Measurements from ENCODE around the gene RGS12.

RGS12 gene

GRCh38 chr4:3253808-3254207 lies 39.0 kb upstream of the RGS12 start:
- Histone ChIP-seq H3K9me2 (replicated peaks; ENCODE audit: control insufficient read depth, low read length) (no peaks in the 10 kb centered on the region), H3K27me3 (ENCODE audit: control insufficient read depth, low read length) (peaks cover 12% of the 10 kb centered on the region; the same call in 1 of the 2 replicates), H3K27ac (ENCODE audit: low read depth, low read length) (no peak overlapping the region), H3K36me3 (ENCODE audit: control insufficient read depth, low read length) (no peaks in the 10 kb centered on the region), H3K4me1 (ENCODE audit: control insufficient read depth, low read length) (peaks cover 21% of the 10 kb centered on the region), H3K4me2 (ENCODE audit: low read length) (no peak overlapping the region), H3K9me3 (ENCODE audit: control insufficient read depth, insufficient read depth, low read length) (no peaks in the 10 kb centered on the region), H3F3A (ENCODE audit: control insufficient read depth, insufficient read depth) (no peaks in the 10 kb centered on the region), H3K79me2 (ENCODE audit: control insufficient read depth, low read length) (no peaks in the 10 kb centered on the region), H3K4me3 (ENCODE audit: low read length) (no peak overlapping the region), H4K20me1 (ENCODE audit: control insufficient read depth, insufficient read depth, low read depth, low read length) (no peaks in the 10 kb centered on the region)
- TF ChIP-seq CTCF (IDR thresholded peaks at IDR 0.05; ENCODE audit: low read depth, low read length, poor library complexity, severe bottlenecking) (no peak), EZH2phosphoT487 (IDR thresholded peaks at IDR 0.05; ENCODE audit: borderline replicate concordance, low read length) (no peak)

GRCh38 chr4:3254302-3255131 lies 38.3 kb upstream of the RGS12 start:
- peaks cover 12% of the 10 kb centered on the region; the same call in 1 of the 2 replicates for H3K27me3 ChIP-seq (ENCODE audit: control insufficient read depth, low read length)
- no peak overlapping the region for H3K4me3 ChIP-seq (ENCODE audit: low read length)
- no peak overlapping the region for H3K27ac ChIP-seq (ENCODE audit: low read depth, low read length)
- TF ChIP-seq CTCF (IDR thresholded peaks at IDR 0.05; ENCODE audit: low read depth, low read length, poor library complexity, severe bottlenecking) (no peak), EZH2phosphoT487 (IDR thresholded peaks at IDR 0.05; ENCODE audit: borderline replicate concordance, low read length) (no peak)
- H3K9me2 ChIP-seq (replicated peaks; ENCODE audit: control insufficient read depth, low read length) = no peaks in the 10 kb centered on the region
- H3F3A ChIP-seq (ENCODE audit: control insufficient read depth, insufficient read depth) = no peaks in the 10 kb centered on the region
- no peaks in the 10 kb centered on the region for H3K36me3 ChIP-seq (ENCODE audit: control insufficient read depth, low read length)
- no peaks in the 10 kb centered on the region for H4K20me1 ChIP-seq (ENCODE audit: control insufficient read depth, insufficient read depth, low read depth, low read length)
- H3K79me2 ChIP-seq (ENCODE audit: control insufficient read depth, low read length) = no peaks in the 10 kb centered on the region
- no peaks in the 10 kb centered on the region for H3K9me3 ChIP-seq (ENCODE audit: control insufficient read depth, insufficient read depth, low read length)
- no peak overlapping the region for H3K4me2 ChIP-seq (ENCODE audit: low read length)
- peaks cover 21% of the 10 kb centered on the region for H3K4me1 ChIP-seq (ENCODE audit: control insufficient read depth, low read length)

GRCh38 chr4:3255611-3256186 lies 37.1 kb upstream of the RGS12 start:
- H3K9me2 ChIP-seq (replicated peaks; ENCODE audit: control insufficient read depth, low read length) = no peaks in the 10 kb centered on the region
- H3K4me2 ChIP-seq (ENCODE audit: low read length) = no peak overlapping the region
- TF ChIP-seq EZH2phosphoT487 (IDR thresholded peaks at IDR 0.05; ENCODE audit: borderline replicate concordance, low read length) (no peak), CTCF (IDR thresholded peaks at IDR 0.05; ENCODE audit: low read depth, low read length, poor library complexity, severe bottlenecking) (no peak)

More at GRCh38 chr4:3255611-3256186, 37.1 kb upstream of the RGS12 start:
- H3F3A ChIP-seq (ENCODE audit: control insufficient read depth, insufficient read depth) = no peaks in the 10 kb centered on the region
- no peak overlapping the region for H3K4me3 ChIP-seq (ENCODE audit: low read length)
- no peaks in the 10 kb centered on the region for H3K9me3 ChIP-seq (ENCODE audit: control insufficient read depth, insufficient read depth, low read length)
- H3K36me3 ChIP-seq (ENCODE audit: control insufficient read depth, low read length) = no peaks in the 10 kb centered on the region
- no peak overlapping the region for H3K27ac ChIP-seq (ENCODE audit: low read depth, low read length)
- H4K20me1 ChIP-seq (ENCODE audit: control insufficient read depth, insufficient read depth, low read depth, low read length) = no peaks in the 10 kb centered on the region
- H3K27me3 ChIP-seq (ENCODE audit: control insufficient read depth, low read length) = peaks cover 12% of the 10 kb centered on the region; the same call in 1 of the 2 replicates
- peaks cover 21% of the 10 kb centered on the region for H3K4me1 ChIP-seq (ENCODE audit: control insufficient read depth, low read length)
- H3K79me2 ChIP-seq (ENCODE audit: control insufficient read depth, low read length) = no peaks in the 10 kb centered on the region
